HepG2 (cell line): ENCODE results near the gene ZFHX3. TPM values are rescaled to one million over a fixed set of nuclear protein-coding genes. Genes with fewer than 3 reads are reported as not detected.

Source experiments
- ATF6 ChIP-seq: sonication (generic); formaldehyde crosslinking; conservative IDR thresholded peaks from 2 replicates; pipeline ENCODE4 v1.4.0; 2020; ENCODE audit warnings: missing genetic modification reagents
- DNMT3B ChIP-seq: conservative IDR thresholded peaks from 2 replicates; pipeline ENCODE4 v1.6.1; 2016; ENCODE audit warnings: missing biosample characterization, control low read depth
- FOXP4 ChIP-seq: sonication (generic); formaldehyde crosslinking; IDR thresholded peaks from 2 replicates; pipeline ENCODE4 v1.4.0; 2020; ENCODE audit warnings: missing genetic modification reagents
- GATAD2A ChIP-seq: IDR thresholded peaks from 2 replicates; pipeline ENCODE4 v1.6.1; 2016
- MLX ChIP-seq: IDR thresholded peaks from 2 replicates; pipeline ENCODE4 v1.6.1; 2016
- NR3C1 ChIP-seq: sonication (generic); formaldehyde crosslinking; IDR thresholded peaks from 2 replicates; pipeline ENCODE4 v1.4.0; 2020; ENCODE audit warnings: missing genetic modification reagents
- SIN3A ChIP-seq: IDR thresholded peaks from 2 replicates; pipeline ENCODE4 v1.6.1; 2011; ENCODE audit warnings: low read depth, mild to moderate bottlenecking, control low read depth, low read length, borderline replicate concordance
- SKI ChIP-seq: fragments of 450-650 bp; IDR thresholded peaks from one replicate; pipeline ENCODE4 v1.6.1; 2018; ENCODE audit warnings: mild to moderate bottlenecking; ENCODE audit not compliant: partially characterized antibody
- TBX2 ChIP-seq: sonication (generic); formaldehyde crosslinking; IDR thresholded peaks from 2 replicates; pipeline ENCODE4 v1.5.0; 2020; ENCODE audit warnings: missing genetic modification reagents, mild to moderate bottlenecking, borderline replicate concordance
- ZEB1 ChIP-seq: IDR thresholded peaks from 2 replicates; pipeline ENCODE4 v1.6.1; 2012; ENCODE audit warnings: mild to moderate bottlenecking, low read depth, inconsistent platforms; ENCODE audit not compliant: insufficient replicate concordance
- ZFP91 ChIP-seq: sonication (generic); formaldehyde crosslinking; IDR thresholded peaks from 2 replicates; pipeline ENCODE4 v1.9.0; 2022; ENCODE audit warnings: missing genetic modification reagents, mild to moderate bottlenecking, borderline replicate concordance
- ZNF501 ChIP-seq: sonication (generic); formaldehyde crosslinking; IDR thresholded peaks from 2 replicates; pipeline ENCODE4 v1.5.1; 2020; ENCODE audit warnings: mild to moderate bottlenecking, moderate library complexity, missing genetic modification reagents
- ZNF510 ChIP-seq: sonication (generic); formaldehyde crosslinking; IDR thresholded peaks from 2 replicates; pipeline ENCODE4 v1.4.0; 2020; ENCODE audit warnings: low read depth, mild to moderate bottlenecking, missing genetic modification reagents
- ZNF557 ChIP-seq: sonication (generic); formaldehyde crosslinking; IDR thresholded peaks from 2 replicates; pipeline ENCODE4 v1.4.0; 2020; ENCODE audit warnings: missing genetic modification reagents
- ZNF609 ChIP-seq: sonication (generic); formaldehyde crosslinking; IDR thresholded peaks from 2 replicates; pipeline ENCODE4 v1.4.0; 2020; ENCODE audit warnings: mild to moderate bottlenecking, missing genetic modification reagents, borderline replicate concordance
- ZNF619 ChIP-seq: sonication (generic); formaldehyde crosslinking; IDR thresholded peaks from 2 replicates; pipeline ENCODE4 v1.4.0; 2020; ENCODE audit warnings: mild to moderate bottlenecking, missing genetic modification reagents
- ZNF747 ChIP-seq: sonication (generic); formaldehyde crosslinking; IDR thresholded peaks from 2 replicates; pipeline ENCODE4 v1.8.1; 2023; ENCODE audit warnings: missing genetic modification reagents, mild to moderate bottlenecking, borderline replicate concordance
- ZNF883 ChIP-seq: sonication (generic); formaldehyde crosslinking; IDR thresholded peaks from 2 replicates; pipeline ENCODE4 v1.5.1; 2020; ENCODE audit warnings: mild to moderate bottlenecking, missing genetic modification reagents; ENCODE audit errors: not compliant biosample characterization
- polyA plus RNA-seq, 8 experiments: library from polyadenylated mRNA; depleted of rRNA in 3 of 8; stranded (reverse) in 7 of 8; unstranded in 1 of 8; fragments of >200 nt; fragmentation: Illumina TruSeq in 4 of 8; extraction: Trizol in 4 of 8; gene quantifications; 2 replicates each; pipeline versions ENCODE4 v1.2.1 to v1.2.3, GENCODE V29; 2011 to 2016; ENCODE audit warnings: low read depth in 4 of 8, missing spikeins in 1 of 8, mixed read lengths in 1 of 8; ENCODE audit not compliant: insufficient read depth in 1 of 8
- total RNA-seq, 5 experiments: library from RNA; depleted of rRNA; stranded (reverse); fragments of >200 nt; fragmentation: Illumina TruSeq; extraction: Trizol; gene quantifications; 2 replicates each; pipeline ENCODE4 v1.2.3, GENCODE V29; 2016; ENCODE audit warnings: low read depth in 1 of 5

ZFHX3 gene
- total and polyA plus RNA-seq, 2 of the 13 experiments (the other 11 are each of a cell fraction or from before 2014, with no cell fraction given): 5.0 to 6.0 TPM

- TF ChIP-seq ATF6 (no peak), FOXP4 (CRISPR knock-in tag) (peak; percentile 69), ZNF510 (CRISPR knock-in tag) (no peak; the same call in 1 of the 2 replicates), GATAD2A (CRISPR knock-in tag) (peak; percentile 85), SIN3A (no peak), ZEB1 (no peak), SKI (no peak), DNMT3B (CRISPR knock-in tag) (no peak), ZNF501 (CRISPR knock-in tag) (no peak), ZNF609 (no peak), ZNF883 (CRISPR knock-in tag) (no peak), ZNF557 (no peak; the same call in 1 of the 2 replicates), TBX2 (CRISPR knock-in tag) (peak; percentile 75), ZFP91 (CRISPR knock-in tag) (no peak), MLX (CRISPR knock-in tag) (no peak), ZNF747 (CRISPR knock-in tag) (no peak), ZNF619 (CRISPR knock-in tag) (no peak), NR3C1 (no peak)
These were observed 47.7 kb downstream of the ZFHX3 start (continued) for GRCh38 chr16:73000020-73000906.
